ELF-1 (cell line): ENCODE results near the gene NR1D1.

Source experiments
- DNase-seq: peaks from one replicate; pipeline ENCODE4 v3.0.0-alpha.2; 2016; ENCODE audit warnings: low read depth, low spot score

NR1D1 gene

GRCh38 chr17:40097087-40097486 lies 3.3 kb downstream of the NR1D1 start:
- no peak for DNase-seq

GRCh38 chr17:40095944-40096791 lies 4.2 kb downstream of the NR1D1 start:
- no peak for DNase-seq

GRCh38 chr17:40095351-40095943 lies 4.9 kb downstream of the NR1D1 start:
- DNase-seq = no peak

- DNase-seq = no peak
Measured at GRCh38 chr17:40094874-40095273, 5.5 kb downstream of the NR1D1 start.

- no peak for DNase-seq
Measured at GRCh38 chr17:40093580-40094201, 6.7 kb downstream of the NR1D1 start.

- no peak for DNase-seq
Measured at GRCh38 chr17:40093005-40093579, 7.3 kb downstream of the NR1D1 start.

- no peak for DNase-seq
Measured at GRCh38 chr17:40092581-40092980, 7.8 kb downstream of the NR1D1 start.

- peak; percentile 61 for DNase-seq
Measured at GRCh38 chr17:40091691-40092397, 8.5 kb downstream of the NR1D1 start.

- no peak for DNase-seq
Measured at GRCh38 chr17:40090237-40091119, 9.9 kb downstream of the NR1D1 start.

- DNase-seq = no peak
Measured at GRCh38 chr17:40089077-40089895, 11.1 kb downstream of the NR1D1 start.

GRCh38 chr17:40087903-40088718 lies 12.3 kb downstream of the NR1D1 start:
- no peak for DNase-seq

GRCh38 chr17:40087049-40087794 lies 13.2 kb downstream of the NR1D1 start:
- no peak for DNase-seq

GRCh38 chr17:40086150-40087044 lies 14.0 kb downstream of the NR1D1 start:
- peak; percentile 72 for DNase-seq

- no peak for DNase-seq
Measured at GRCh38 chr17:40084477-40084876, 15.9 kb downstream of the NR1D1 start.

- no peak for DNase-seq
Measured at GRCh38 chr17:40079545-40079944, 20.8 kb downstream of the NR1D1 start.

- no peak for DNase-seq
Measured at GRCh38 chr17:40076591-40076990, 23.8 kb downstream of the NR1D1 start.

GRCh38 chr17:40075942-40076498 lies 24.4 kb downstream of the NR1D1 start:
- no peak for DNase-seq
